SU-DHL-6 (cell line): ENCODE measurements around the gene C1orf35.

ENCODE experiments used
- EZH2phosphoT487 ChIP-seq: fragments of 200-600 bp; sonication (generic), shearing (Covaris generic); conservative IDR thresholded peaks from 2 replicates; pipeline ENCODE4 v1.6.1; 2018; ENCODE audit warnings: mild to moderate bottlenecking, antibody characterized with exemption, low read length, moderate library complexity, mixed read lengths
- TF ChIP-seq, protein P1 (sequence below): fragments of 200-600 bp; sonication (generic); IDR thresholded peaks from one replicate; pipeline ENCODE4 v1.5.1; 2017; ENCODE audit warnings: antibody characterized with exemption, mild to moderate bottlenecking, low read length, moderate library complexity; ENCODE audit not compliant: insufficient read depth, poor library complexity, severe bottlenecking

- TF ChIP-seq, protein P1, sequence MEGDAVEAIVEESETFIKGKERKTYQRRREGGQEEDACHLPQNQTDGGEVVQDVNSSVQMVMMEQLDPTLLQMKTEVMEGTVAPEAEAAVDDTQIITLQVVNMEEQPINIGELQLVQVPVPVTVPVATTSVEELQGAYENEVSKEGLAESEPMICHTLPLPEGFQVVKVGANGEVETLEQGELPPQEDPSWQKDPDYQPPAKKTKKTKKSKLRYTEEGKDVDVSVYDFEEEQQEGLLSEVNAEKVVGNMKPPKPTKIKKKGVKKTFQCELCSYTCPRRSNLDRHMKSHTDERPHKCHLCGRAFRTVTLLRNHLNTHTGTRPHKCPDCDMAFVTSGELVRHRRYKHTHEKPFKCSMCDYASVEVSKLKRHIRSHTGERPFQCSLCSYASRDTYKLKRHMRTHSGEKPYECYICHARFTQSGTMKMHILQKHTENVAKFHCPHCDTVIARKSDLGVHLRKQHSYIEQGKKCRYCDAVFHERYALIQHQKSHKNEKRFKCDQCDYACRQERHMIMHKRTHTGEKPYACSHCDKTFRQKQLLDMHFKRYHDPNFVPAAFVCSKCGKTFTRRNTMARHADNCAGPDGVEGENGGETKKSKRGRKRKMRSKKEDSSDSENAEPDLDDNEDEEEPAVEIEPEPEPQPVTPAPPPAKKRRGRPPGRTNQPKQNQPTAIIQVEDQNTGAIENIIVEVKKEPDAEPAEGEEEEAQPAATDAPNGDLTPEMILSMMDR = no peak
- no peak for TF ChIP-seq EZH2phosphoT487
Observed at GRCh38 chr1:228083871-228084278, 19.2 kb downstream of the C1orf35 start.
